Neural progenitor cell (in vitro differentiated cells): ENCODE measurements around the gene FCMR. TPM values are rescaled to one million over a fixed set of nuclear protein-coding genes. Genes with fewer than 3 reads are reported as not detected.

ENCODE experiments used
- DNase-seq: peaks from one replicate; pipeline ENCODE4 v3.0.0-alpha.2; 2016; ENCODE audit warnings: low spot score
- H2AFZ ChIP-seq: fragments of 200-600 bp; sonication (generic); replicated peaks from 2 replicates; pipeline ENCODE4 v1.6.1; 2016; ENCODE audit warnings: antibody characterized with exemption
- H3F3A ChIP-seq: fragments of 200-600 bp; sonication (generic); 2 replicates; pipeline ENCODE4 v1.6.1; 2016; ENCODE audit warnings: antibody characterized with exemption, low read depth
- H3K27ac ChIP-seq: fragments of 200-600 bp; sonication (generic); 2 replicates; pipeline ENCODE4 v1.5.1; 2016; ENCODE audit warnings: mild to moderate bottlenecking
- H3K27me3 ChIP-seq: fragments of 200-600 bp; sonication (generic); 2 replicates; pipeline ENCODE4 v1.6.1; 2016; ENCODE audit warnings: mild to moderate bottlenecking, moderate library complexity
- H3K36me3 ChIP-seq: fragments of 200-600 bp; sonication (generic); 2 replicates; pipeline ENCODE4 v1.5.1; 2016
- H3K4me1 ChIP-seq: fragments of 200-600 bp; sonication (generic); 2 replicates; pipeline ENCODE4 v1.6.1; 2016; ENCODE audit warnings: mixed run types
- H3K4me2 ChIP-seq: fragments of 200-600 bp; sonication (generic); 2 replicates; pipeline ENCODE4 v1.6.1; 2016
- H3K4me3 ChIP-seq: fragments of 200-600 bp; sonication (generic); 2 replicates; pipeline ENCODE4 v1.5.1; 2016
- H3K79me2 ChIP-seq: fragments of 200-600 bp; sonication (generic); 2 replicates; pipeline ENCODE4 v1.6.1; 2016; ENCODE audit warnings: low read depth
- H3K9ac ChIP-seq: fragments of 200-600 bp; sonication (generic); 2 replicates; pipeline ENCODE4 v1.6.1; 2016
- H3K9me3 ChIP-seq: fragments of 200-600 bp; sonication (generic); 2 replicates; pipeline ENCODE4 v1.5.1; 2016; ENCODE audit warnings: low read depth
- H4K20me1 ChIP-seq: fragments of 200-600 bp; sonication (generic); 2 replicates; pipeline ENCODE4 v1.6.1; 2016; ENCODE audit warnings: low read depth
- H3K27ac Mint-ChIP-seq: 3 replicates; pipeline ENCODE4 v1.8.0; 2021; ENCODE audit warnings: mixed read lengths
- H3K27me3 Mint-ChIP-seq: 2 replicates; pipeline ENCODE4 v1.8.0; 2022; ENCODE audit warnings: low read depth, mild to moderate bottlenecking, inconsistent platforms, moderate library complexity, mixed read lengths; ENCODE audit not compliant: insufficient read depth
- H3K36me3 Mint-ChIP-seq: 3 replicates; pipeline ENCODE4 v1.8.0; 2021; ENCODE audit warnings: mixed read lengths
- H3K4me1 Mint-ChIP-seq: 3 replicates; pipeline ENCODE4 v1.8.0; 2021; ENCODE audit warnings: mixed read lengths
- H3K4me3 Mint-ChIP-seq: 3 replicates; pipeline ENCODE4 v1.8.0; 2021; ENCODE audit warnings: mild to moderate bottlenecking, moderate library complexity, mixed read lengths
- H3K9me3 Mint-ChIP-seq: 3 replicates; pipeline ENCODE4 v1.8.0; 2020; ENCODE audit warnings: mixed read lengths
- EZH2 ChIP-seq: fragments of 200-600 bp; sonication (generic); IDR thresholded peaks from 2 replicates; pipeline ENCODE4 v1.6.1; 2017; ENCODE audit warnings: antibody characterized with exemption, mild to moderate bottlenecking, moderate library complexity
- EZH2phosphoT487 ChIP-seq: fragments of 200-600 bp; sonication (generic); IDR thresholded peaks from 2 replicates; pipeline ENCODE4 v1.6.1; 2017; ENCODE audit warnings: antibody characterized with exemption
- total RNA-seq: library from RNA; depleted of rRNA; stranded (reverse); fragments of >200 nt; gene quantifications from 2 replicates; pipeline ENCODE4 v1.2.3, GENCODE V29; 2015; ENCODE audit warnings: low replicate concordance
- TF ChIP-seq, protein P1 (sequence below): fragments of 200-600 bp; sonication (generic); IDR thresholded peaks from 2 replicates; pipeline ENCODE4 v1.5.1; 2017; ENCODE audit warnings: antibody characterized with exemption, mild to moderate bottlenecking

FCMR gene
- total RNA-seq, 1 donor from 2014 or later: not detected

DNA sequence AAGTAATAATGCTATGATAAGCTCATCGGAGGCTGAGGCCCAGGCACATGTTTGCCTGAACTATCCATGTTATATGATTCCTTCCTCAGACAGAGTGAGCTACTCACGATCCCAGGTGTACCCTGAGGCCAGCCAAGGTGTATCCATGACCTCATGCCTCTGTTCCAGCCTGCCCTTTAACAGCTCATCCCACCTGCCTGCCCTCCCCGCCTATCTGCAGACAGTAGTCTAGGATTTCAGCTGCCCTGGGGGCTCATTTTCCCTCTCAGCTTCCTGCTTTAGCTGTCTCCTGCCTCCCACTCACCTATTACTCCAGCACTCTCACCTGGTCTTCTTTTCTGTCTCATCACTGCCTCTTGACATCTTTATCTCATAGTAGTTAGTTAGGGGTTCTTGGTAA, 26.4 kb downstream of the FCMR start:
- no peaks in the 10 kb centered on the region for H3F3A ChIP-seq
- no peaks in the 10 kb centered on the region for H3K36me3 Mint-ChIP-seq
- no peak overlapping the region for H3K4me3 ChIP-seq
- no peaks in the 10 kb centered on the region for H3K36me3 ChIP-seq
- no peaks in the 10 kb centered on the region for H3K4me1 ChIP-seq
- no peak for DNase-seq
- peaks cover 5% of the 10 kb centered on the region for H3K4me1 Mint-ChIP-seq
- peaks cover 4% of the 10 kb centered on the region for H3K27me3 Mint-ChIP-seq
- H3K79me2 ChIP-seq: no peaks in the 10 kb centered on the region
- H4K20me1 ChIP-seq: no peaks in the 10 kb centered on the region
- no peaks in the 10 kb centered on the region for H3K27me3 ChIP-seq
- H3K9ac ChIP-seq: no peak overlapping the region
- H3K27ac ChIP-seq: no peak overlapping the region
- no peaks in the 10 kb centered on the region for H3K9me3 ChIP-seq
- no peaks in the 10 kb centered on the region for H3K9me3 Mint-ChIP-seq
- H3K4me2 ChIP-seq: no peak overlapping the region
- no peak overlapping the region for H3K4me3 Mint-ChIP-seq
- TF ChIP-seq, protein P1, sequence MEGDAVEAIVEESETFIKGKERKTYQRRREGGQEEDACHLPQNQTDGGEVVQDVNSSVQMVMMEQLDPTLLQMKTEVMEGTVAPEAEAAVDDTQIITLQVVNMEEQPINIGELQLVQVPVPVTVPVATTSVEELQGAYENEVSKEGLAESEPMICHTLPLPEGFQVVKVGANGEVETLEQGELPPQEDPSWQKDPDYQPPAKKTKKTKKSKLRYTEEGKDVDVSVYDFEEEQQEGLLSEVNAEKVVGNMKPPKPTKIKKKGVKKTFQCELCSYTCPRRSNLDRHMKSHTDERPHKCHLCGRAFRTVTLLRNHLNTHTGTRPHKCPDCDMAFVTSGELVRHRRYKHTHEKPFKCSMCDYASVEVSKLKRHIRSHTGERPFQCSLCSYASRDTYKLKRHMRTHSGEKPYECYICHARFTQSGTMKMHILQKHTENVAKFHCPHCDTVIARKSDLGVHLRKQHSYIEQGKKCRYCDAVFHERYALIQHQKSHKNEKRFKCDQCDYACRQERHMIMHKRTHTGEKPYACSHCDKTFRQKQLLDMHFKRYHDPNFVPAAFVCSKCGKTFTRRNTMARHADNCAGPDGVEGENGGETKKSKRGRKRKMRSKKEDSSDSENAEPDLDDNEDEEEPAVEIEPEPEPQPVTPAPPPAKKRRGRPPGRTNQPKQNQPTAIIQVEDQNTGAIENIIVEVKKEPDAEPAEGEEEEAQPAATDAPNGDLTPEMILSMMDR: no peak
- no peak for TF ChIP-seq EZH2phosphoT487
- TF ChIP-seq EZH2: no peak
- no peak overlapping the region for H3K27ac Mint-ChIP-seq
- no peak overlapping the region for H2AFZ ChIP-seq

DNA sequence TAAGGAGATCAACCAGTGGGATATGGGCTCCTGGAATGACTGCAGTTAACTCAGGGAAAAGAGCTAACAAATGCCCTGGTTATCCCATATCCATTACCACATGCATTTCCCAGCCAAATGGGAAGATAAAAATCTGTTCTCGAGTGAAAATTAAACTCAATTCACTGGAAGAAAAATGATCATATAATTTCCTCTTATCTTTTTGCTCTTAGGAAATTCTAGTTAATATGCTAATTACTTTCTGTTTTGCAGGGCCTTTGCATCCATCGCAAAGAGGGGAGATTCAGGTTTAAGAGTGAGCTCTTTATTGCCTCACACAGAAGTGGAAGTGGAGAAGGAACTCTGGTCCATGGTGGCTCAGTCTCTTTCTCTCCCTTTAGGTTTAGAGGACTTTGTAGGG, 28.4 kb downstream of the FCMR start:
- no peak overlapping the region for H3K27ac ChIP-seq
- Mint-ChIP-seq H3K4me3 (no peak overlapping the region), H3K36me3 (no peaks in the 10 kb centered on the region), H3K27me3 (peaks cover 2% of the 10 kb centered on the region), H3K9me3 (no peaks in the 10 kb centered on the region), H3K4me1 (peaks cover 5% of the 10 kb centered on the region), H3K27ac (no peak overlapping the region)
- no peak overlapping the region for H3K4me2 ChIP-seq
- H3K9ac ChIP-seq: no peak overlapping the region
- H3K9me3 ChIP-seq: no peaks in the 10 kb centered on the region
- no peak overlapping the region for H2AFZ ChIP-seq
- H3F3A ChIP-seq: no peaks in the 10 kb centered on the region
- no peaks in the 10 kb centered on the region for H3K36me3 ChIP-seq
- no peaks in the 10 kb centered on the region for H3K4me1 ChIP-seq
- no peak overlapping the region for H3K4me3 ChIP-seq
- H3K79me2 ChIP-seq: no peaks in the 10 kb centered on the region
- no peak for TF ChIP-seq EZH2
- no peak for TF ChIP-seq EZH2phosphoT487
- TF ChIP-seq, protein P1: no peak
- H3K27me3 ChIP-seq: no peaks in the 10 kb centered on the region
- H4K20me1 ChIP-seq: no peaks in the 10 kb centered on the region
- DNase-seq: no peak

DNA sequence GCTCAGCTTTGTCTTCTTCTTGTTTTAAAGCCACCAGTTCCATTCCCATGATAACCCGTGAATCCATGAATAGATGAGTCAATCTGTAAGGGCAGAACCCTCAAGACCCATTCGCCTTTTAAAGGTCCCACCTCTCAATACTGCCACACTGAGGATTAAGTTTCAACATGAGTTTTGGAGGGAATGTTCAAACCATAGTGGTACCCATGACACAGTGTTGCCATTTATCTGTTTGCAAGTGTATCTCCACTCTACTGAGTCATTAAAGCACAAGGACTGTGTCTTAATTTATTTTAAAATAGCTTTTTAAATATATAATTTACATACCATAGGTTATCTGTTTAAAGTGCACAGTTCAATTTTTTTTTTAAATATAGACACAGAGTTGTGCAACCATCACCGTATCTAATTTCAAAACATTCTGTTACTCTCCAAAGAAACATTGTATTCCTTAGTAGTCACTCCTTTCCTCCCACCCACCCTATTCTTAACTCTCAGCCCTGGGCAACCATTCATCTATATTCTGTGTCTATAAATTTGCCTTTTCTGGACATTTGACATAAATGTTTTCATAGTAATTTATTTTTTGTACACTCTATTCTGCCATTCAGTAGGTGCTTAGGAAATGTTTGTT, 29.3 kb downstream of the FCMR start:
- no peaks in the 10 kb centered on the region for H3K9me3 Mint-ChIP-seq
- Histone ChIP-seq H3K27me3 (no peaks in the 10 kb centered on the region), H3K27ac (no peak overlapping the region), H3K79me2 (no peaks in the 10 kb centered on the region), H3K4me1 (no peaks in the 10 kb centered on the region), H3K36me3 (no peaks in the 10 kb centered on the region), H3F3A (no peaks in the 10 kb centered on the region), H3K4me3 (no peak overlapping the region), H4K20me1 (no peaks in the 10 kb centered on the region), H3K4me2 (no peak overlapping the region), H3K9me3 (no peaks in the 10 kb centered on the region), H3K9ac (no peak overlapping the region), H2AFZ (no peak overlapping the region)
- H3K27me3 Mint-ChIP-seq: peaks cover 2% of the 10 kb centered on the region
- peaks cover 3% of the 10 kb centered on the region for H3K4me1 Mint-ChIP-seq
- TF ChIP-seq EZH2phosphoT487: no peak
- TF ChIP-seq EZH2: no peak
- no peak overlapping the region for H3K27ac Mint-ChIP-seq
- DNase-seq: no peak
- no peaks in the 10 kb centered on the region for H3K36me3 Mint-ChIP-seq
- no peak overlapping the region for H3K4me3 Mint-ChIP-seq

DNA sequence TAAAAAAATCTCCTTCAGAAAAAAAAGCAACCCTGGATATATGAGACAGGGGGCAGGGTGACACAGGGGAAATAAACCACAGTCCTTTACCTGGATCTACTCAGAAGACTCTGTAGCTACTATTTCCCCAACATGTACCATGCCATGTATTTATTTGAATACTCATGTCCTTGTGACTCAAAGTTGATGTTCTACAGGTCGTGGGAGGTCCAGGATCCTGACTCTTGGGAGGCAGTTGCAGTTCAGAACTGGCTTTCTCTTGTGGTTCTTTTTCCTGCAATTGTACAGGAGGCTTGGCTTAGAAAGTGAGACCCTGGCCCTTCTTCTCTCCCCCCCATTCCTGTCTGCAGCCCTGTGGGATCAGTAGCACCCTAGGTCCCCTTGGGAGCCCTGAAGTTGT, 30.3 kb downstream of the FCMR start:
- Histone ChIP-seq H3K4me3 (no peak overlapping the region), H3K79me2 (no peaks in the 10 kb centered on the region), H3K36me3 (no peaks in the 10 kb centered on the region), H3K4me1 (no peaks in the 10 kb centered on the region), H3K27me3 (no peaks in the 10 kb centered on the region), H3K4me2 (no peak overlapping the region), H3K27ac (no peak overlapping the region), H2AFZ (no peak overlapping the region), H3F3A (no peaks in the 10 kb centered on the region), H3K9ac (no peak overlapping the region), H3K9me3 (no peaks in the 10 kb centered on the region), H4K20me1 (no peaks in the 10 kb centered on the region)
- TF ChIP-seq EZH2: no peak
- no peak for TF ChIP-seq EZH2phosphoT487
- TF ChIP-seq, protein P1: no peak
- Mint-ChIP-seq H3K36me3 (no peaks in the 10 kb centered on the region), H3K27me3 (peaks cover 2% of the 10 kb centered on the region), H3K4me3 (no peak overlapping the region), H3K9me3 (no peaks in the 10 kb centered on the region), H3K4me1 (no peaks in the 10 kb centered on the region), H3K27ac (no peak overlapping the region)
- no peak for DNase-seq
